HG02981 (cell line): ENCODE data around the gene JAG1.
"Not testable (repeated sequence)": the region's sequence is repeated elsewhere in the genome, so short reads cannot be mapped to it uniquely, and the experiment has no call there.

Source experiments
- ATAC-seq: cut with Tn5 transposase; IDR thresholded peaks from one replicate; pipeline ENCODE4 v1.9.1; 2021; ENCODE audit warnings: mild to moderate bottlenecking, moderate library complexity; ENCODE audit not compliant: unreplicated experiment

JAG1 gene

GRCh38 chr20:10613911-10614310, 59.9 kb downstream of the JAG1 start:
- no peak for ATAC-seq

GRCh38 chr20:10613426-10613825, 60.4 kb downstream of the JAG1 start:
- not testable (repeated sequence) for ATAC-seq

GRCh38 chr20:10611357-10611756, 62.4 kb downstream of the JAG1 start:
- no peak for ATAC-seq

- no peak for ATAC-seq
These were observed 63.5 kb downstream of the JAG1 start for GRCh38 chr20:10610251-10610650.

GRCh38 chr20:10609770-10610169, 64.0 kb downstream of the JAG1 start:
- no peak for ATAC-seq

- no peak for ATAC-seq
These were observed 64.5 kb downstream of the JAG1 start for GRCh38 chr20:10609276-10609675.

- ATAC-seq, result no peak
These were observed 68.1 kb downstream of the JAG1 start for GRCh38 chr20:10605547-10606195.

- ATAC-seq, result no peak
These were observed 68.8 kb downstream of the JAG1 start for GRCh38 chr20:10604865-10605440.

- no peak for ATAC-seq
These were observed 69.6 kb downstream of the JAG1 start for GRCh38 chr20:10603971-10604864.

- no peak for ATAC-seq
These were observed 70.4 kb downstream of the JAG1 start for GRCh38 chr20:10603378-10603777.

GRCh38 chr20:10602221-10602871, 71.5 kb downstream of the JAG1 start:
- no peak for ATAC-seq

GRCh38 chr20:10597637-10598036, 76.2 kb downstream of the JAG1 start:
- no peak for ATAC-seq

- ATAC-seq, result no peak
These were observed 77.1 kb downstream of the JAG1 start for GRCh38 chr20:10596710-10597121.

GRCh38 chr20:10595985-10596384, 77.8 kb downstream of the JAG1 start:
- ATAC-seq, result no peak

GRCh38 chr20:10595266-10595665, 78.5 kb downstream of the JAG1 start:
- no peak for ATAC-seq

- ATAC-seq, result no peak
These were observed 79.4 kb downstream of the JAG1 start for GRCh38 chr20:10594296-10594868.

GRCh38 chr20:10591946-10592521, 81.8 kb downstream of the JAG1 start:
- ATAC-seq, result no peak

- no peak for ATAC-seq
These were observed 82.7 kb downstream of the JAG1 start for GRCh38 chr20:10590950-10591671.

- ATAC-seq, result not testable (repeated sequence)
These were observed 83.4 kb downstream of the JAG1 start for GRCh38 chr20:10590446-10590845.
